ENCODE results near the gene SLC47A1. TPM values are rescaled to one million over a fixed set of nuclear protein-coding genes. Genes with fewer than 3 reads are reported as not detected.

SLC47A1 gene
- total and polyA plus RNA-seq, 12 donors, result 0.62 to 20.3 (median 6.7) TPM

DNA sequence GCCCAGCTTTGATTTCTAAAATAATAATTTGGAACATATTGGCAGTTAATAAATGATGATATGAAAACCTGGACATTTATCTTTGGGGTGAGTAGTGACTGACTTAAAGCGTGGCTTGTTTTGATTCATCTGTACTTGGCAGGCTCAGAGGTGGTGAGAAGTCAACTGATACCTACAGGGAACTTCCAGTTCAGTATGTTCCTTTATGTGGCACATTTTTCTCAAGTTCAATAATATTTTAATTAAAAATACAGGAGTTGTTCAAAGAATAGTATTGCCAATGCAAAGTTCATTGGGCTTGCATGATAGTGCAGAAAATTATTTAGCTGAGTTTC, 34.3 kb downstream of the SLC47A1 start:
- H3K27ac ChIP-seq, result no peak overlapping the region
- no peaks in the 10 kb centered on the region for H3K27me3 ChIP-seq
- intact Hi-C loops (cut with DNase I), result no loop called here
- H3K4me1 ChIP-seq, result peaks cover 0 to 6% (median 0%) of the 10 kb centered on the region in 9 donors
- WGBS, 2 donors, result 77 to 92% methylated on average over 1 of the region's 1 CpG
- no peak for ATAC-seq
- H3K9me3 ChIP-seq, result no peaks in the 10 kb centered on the region
- H3K36me3 ChIP-seq, result no peaks in the 10 kb centered on the region
- DNase-seq, result no peak
- TF ChIP-seq, protein P1, sequence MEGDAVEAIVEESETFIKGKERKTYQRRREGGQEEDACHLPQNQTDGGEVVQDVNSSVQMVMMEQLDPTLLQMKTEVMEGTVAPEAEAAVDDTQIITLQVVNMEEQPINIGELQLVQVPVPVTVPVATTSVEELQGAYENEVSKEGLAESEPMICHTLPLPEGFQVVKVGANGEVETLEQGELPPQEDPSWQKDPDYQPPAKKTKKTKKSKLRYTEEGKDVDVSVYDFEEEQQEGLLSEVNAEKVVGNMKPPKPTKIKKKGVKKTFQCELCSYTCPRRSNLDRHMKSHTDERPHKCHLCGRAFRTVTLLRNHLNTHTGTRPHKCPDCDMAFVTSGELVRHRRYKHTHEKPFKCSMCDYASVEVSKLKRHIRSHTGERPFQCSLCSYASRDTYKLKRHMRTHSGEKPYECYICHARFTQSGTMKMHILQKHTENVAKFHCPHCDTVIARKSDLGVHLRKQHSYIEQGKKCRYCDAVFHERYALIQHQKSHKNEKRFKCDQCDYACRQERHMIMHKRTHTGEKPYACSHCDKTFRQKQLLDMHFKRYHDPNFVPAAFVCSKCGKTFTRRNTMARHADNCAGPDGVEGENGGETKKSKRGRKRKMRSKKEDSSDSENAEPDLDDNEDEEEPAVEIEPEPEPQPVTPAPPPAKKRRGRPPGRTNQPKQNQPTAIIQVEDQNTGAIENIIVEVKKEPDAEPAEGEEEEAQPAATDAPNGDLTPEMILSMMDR (IDR thresholded peaks at IDR 0.05), result no peak
- H3K4me3 ChIP-seq, result no peak overlapping the region

DNA sequence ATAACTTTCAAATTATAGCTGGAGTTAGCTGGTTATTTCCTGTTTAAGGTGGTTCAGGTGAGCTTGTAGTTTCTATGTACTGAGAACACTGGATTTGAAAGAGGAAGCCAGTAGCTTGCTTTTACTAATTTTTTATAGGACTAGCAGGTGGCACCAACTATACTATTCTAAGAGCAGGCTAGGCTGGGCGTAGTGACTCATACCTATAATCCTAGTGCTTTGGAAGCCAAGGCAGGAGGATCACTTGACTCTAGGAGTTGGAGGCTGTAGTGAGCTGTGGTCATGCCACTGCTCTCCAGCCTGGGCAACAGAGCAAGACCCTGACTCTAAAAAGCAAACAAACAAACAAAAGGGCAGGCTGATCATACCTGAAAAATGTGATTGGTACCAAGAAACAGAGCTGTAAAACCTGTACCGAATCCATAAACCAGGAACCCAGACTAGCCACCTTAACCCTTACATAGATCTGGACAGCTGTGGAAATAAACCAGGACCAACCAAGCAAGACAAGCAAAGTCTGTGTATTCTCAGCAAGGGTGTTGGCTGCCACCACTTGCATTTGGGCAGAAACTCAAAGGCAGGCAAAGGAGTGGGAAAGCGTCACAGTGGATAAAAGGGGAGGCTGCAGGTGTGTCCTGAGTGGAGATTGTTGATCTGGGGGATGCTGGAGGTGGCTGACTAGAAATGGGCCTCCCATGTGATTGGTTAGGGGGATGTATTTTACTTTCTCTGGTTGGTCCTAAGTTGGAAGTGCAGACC, 36.3 kb downstream of the SLC47A1 start:
- no peak for DNase-seq
- Histone ChIP-seq H3K36me3 (no peaks in the 10 kb centered on the region), H3K27ac (no peak overlapping the region), H3K4me3 (no peak overlapping the region), H3K27me3 (no peaks in the 10 kb centered on the region), H3K4me1 (peaks cover 0 to 6% (median 0%) of the 10 kb centered on the region in 9 donors), H3K9me3 (no peaks in the 10 kb centered on the region)
- ATAC-seq, result no peak
- intact Hi-C loops (cut with DNase I), result no loop called here
- TF ChIP-seq, protein P1 (IDR thresholded peaks at IDR 0.05), result no peak
- WGBS, 2 donors, result 66 to 76% methylated on average over 3 of the region's 3 CpGs

DNA sequence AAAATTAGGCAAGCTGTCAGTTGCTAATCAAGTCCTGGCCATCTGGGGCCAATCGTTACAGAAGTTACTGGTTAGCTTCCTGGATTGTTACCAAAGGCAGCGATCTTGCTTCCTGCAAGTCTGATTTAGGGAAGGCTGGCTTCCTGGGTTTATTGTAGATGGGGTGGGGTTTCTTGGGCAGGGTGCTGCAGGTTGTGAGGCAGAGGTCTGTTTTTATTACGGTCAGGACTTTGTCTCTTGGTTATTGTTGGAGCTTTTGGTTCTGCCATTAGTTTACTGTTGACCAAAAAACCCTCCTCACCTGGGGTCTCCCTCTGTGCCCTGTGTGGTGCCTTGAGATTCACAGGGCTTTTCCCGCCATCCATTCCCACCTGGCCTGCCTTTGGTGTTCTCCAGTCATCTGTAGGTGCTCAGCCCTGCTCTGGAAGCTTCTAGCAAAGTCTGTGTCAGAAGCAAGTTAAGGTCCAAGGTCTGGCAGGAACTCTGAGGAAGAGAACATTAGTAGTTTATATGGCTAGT, 36.9 kb downstream of the SLC47A1 start:
- 47 to 48% methylated on average over 4 of the region's 4 CpGs for WGBS, 2 donors
- intact Hi-C loops (cut with DNase I), result no loop called here
- no peak overlapping the region for H3K4me3 ChIP-seq
- DNase-seq, result no peak
- no peaks in the 10 kb centered on the region for H3K27me3 ChIP-seq
- TF ChIP-seq, protein P1 (IDR thresholded peaks at IDR 0.05), result no peak
- H3K27ac ChIP-seq, result no peak overlapping the region
- no peaks in the 10 kb centered on the region for H3K36me3 ChIP-seq
- H3K9me3 ChIP-seq, result no peaks in the 10 kb centered on the region
- peaks cover 0 to 6% (median 0%) of the 10 kb centered on the region in 9 donors for H3K4me1 ChIP-seq
- no peak for ATAC-seq

DNA sequence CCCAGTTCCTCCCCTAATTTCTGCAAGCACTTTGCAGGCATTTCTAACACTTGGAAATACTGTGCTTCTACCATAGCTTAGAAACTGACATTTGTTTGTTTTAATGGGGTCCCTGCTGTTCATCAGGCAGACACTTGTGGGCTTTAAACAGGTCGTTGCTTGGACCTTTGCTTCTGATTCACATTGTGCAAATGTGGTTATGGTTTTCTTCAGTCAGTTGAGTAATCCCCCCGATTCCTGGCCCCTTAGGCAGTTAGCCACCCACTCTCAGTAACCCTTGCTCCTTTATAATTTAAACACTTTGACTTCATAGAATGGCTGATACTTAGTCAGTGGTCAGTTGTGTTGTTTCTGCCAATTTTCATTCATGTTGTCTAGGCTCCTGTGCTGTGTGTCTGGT, 39.4 kb downstream of the SLC47A1 start:
- H3K4me3 ChIP-seq, result no peak overlapping the region
- no peaks in the 10 kb centered on the region for H3K36me3 ChIP-seq
- DNase-seq (no peak), ATAC-seq (no peak)
- TF ChIP-seq, protein P1 (IDR thresholded peaks at IDR 0.05), result no peak
- no peaks in the 10 kb centered on the region for H3K9me3 ChIP-seq
- 43 to 55% methylated on average over 2 of the region's 2 CpGs for WGBS, 2 donors
- peaks cover 0 to 6% (median 0%) of the 10 kb centered on the region in 9 donors for H3K4me1 ChIP-seq
- H3K27me3 ChIP-seq, result peaks cover 0 to 3% (median 0%) of the 10 kb centered on the region in 7 donors
- H3K27ac ChIP-seq, result no peak overlapping the region
- intact Hi-C loops (cut with DNase I), result no loop called here
